HCT116 (cell line): ENCODE results near the gene ERBB4.

ENCODE experiments used
- EZH2 ChIP-seq: fragments of 200-600 bp; sonication (generic); IDR thresholded peaks from 2 replicates; pipeline ENCODE4 v1.6.1; 2017; ENCODE audit warnings: antibody characterized with exemption, mixed run types
- EZH2phosphoT487 ChIP-seq: fragments of 200-600 bp; IDR thresholded peaks from 2 replicates; pipeline ENCODE4 v1.6.1; 2018; ENCODE audit warnings: antibody characterized with exemption, borderline replicate concordance
- JUND ChIP-seq: IDR thresholded peaks from 2 replicates; pipeline ENCODE4 v1.6.1; 2012
- POLR2A ChIP-seq: IDR thresholded peaks from 2 replicates; pipeline ENCODE4 v1.7.0; 2011; ENCODE audit warnings: borderline replicate concordance; ENCODE audit not compliant: insufficient read depth, insufficient read length; ENCODE audit errors: extremely low read depth
- SP1 ChIP-seq: IDR thresholded peaks from 2 replicates; pipeline ENCODE4 v1.6.1; 2012; ENCODE audit warnings: low read depth
- ZFX ChIP-seq: fragments of 450-650 bp; IDR thresholded peaks from 2 replicates; pipeline ENCODE4 v1.6.1; 2017
- TF ChIP-seq, protein P1 (sequence below), 3 experiments: fragments of 200-600 bp in 1 of 3; sonication (generic) in 1 of 3; IDR thresholded peaks in 2 of 3; conservative IDR thresholded peaks in 1 of 3; 2 replicates each; pipeline ENCODE4 v1.5.1; 2012 to 2017; ENCODE audit warnings: low read depth in 2 of 3, low read length in 2 of 3, antibody characterized with exemption in 1 of 3, borderline replicate concordance in 1 of 3, control low read depth in 1 of 3, mild to moderate bottlenecking in 1 of 3, mixed read lengths in 1 of 3, mixed run types in 1 of 3, moderate library complexity in 1 of 3; ENCODE audit not compliant: insufficient read depth in 1 of 3

DNA sequence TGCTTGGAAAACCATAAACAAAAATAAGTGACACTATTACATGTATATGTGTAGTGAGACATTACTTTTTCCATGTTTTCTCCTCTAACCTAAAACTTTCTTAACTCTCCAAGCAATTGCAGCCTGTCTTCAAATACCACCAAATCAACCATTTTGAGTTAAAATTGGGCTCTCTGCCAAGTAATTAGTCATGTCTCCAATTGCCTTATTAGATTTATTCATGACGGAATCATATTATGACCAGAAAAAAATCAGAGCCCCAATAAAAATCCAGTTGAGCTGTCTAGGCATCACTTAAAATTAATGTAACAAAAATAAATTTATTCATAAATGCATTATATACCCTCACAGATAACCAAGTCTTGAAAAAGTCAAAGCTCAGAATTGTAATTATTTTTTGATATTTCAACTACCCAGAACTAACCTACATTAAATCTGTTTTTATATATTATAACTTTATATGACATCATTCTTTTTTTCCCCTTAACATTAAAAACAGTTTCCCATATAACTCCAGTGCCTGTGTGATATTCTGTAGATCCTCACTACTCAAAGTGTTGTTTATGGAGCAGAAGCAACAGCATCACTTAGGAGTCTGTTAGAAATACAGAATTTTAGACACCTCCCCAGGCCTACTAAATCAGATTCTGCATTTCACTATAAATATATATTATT, 157.0 kb downstream of the ERBB4 start:
- TF ChIP-seq POLR2A (no peak), SP1 (no peak), ZFX (no peak), EZH2 (no peak), EZH2phosphoT487 (no peak), JUND (no peak)
- TF ChIP-seq, protein P1, sequence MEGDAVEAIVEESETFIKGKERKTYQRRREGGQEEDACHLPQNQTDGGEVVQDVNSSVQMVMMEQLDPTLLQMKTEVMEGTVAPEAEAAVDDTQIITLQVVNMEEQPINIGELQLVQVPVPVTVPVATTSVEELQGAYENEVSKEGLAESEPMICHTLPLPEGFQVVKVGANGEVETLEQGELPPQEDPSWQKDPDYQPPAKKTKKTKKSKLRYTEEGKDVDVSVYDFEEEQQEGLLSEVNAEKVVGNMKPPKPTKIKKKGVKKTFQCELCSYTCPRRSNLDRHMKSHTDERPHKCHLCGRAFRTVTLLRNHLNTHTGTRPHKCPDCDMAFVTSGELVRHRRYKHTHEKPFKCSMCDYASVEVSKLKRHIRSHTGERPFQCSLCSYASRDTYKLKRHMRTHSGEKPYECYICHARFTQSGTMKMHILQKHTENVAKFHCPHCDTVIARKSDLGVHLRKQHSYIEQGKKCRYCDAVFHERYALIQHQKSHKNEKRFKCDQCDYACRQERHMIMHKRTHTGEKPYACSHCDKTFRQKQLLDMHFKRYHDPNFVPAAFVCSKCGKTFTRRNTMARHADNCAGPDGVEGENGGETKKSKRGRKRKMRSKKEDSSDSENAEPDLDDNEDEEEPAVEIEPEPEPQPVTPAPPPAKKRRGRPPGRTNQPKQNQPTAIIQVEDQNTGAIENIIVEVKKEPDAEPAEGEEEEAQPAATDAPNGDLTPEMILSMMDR (IDR thresholded peaks at IDR 0.05 in 2 of 3, conservative IDR thresholded peaks at IDR 0.05 in 1 of 3; ENCODE audit: borderline replicate concordance in 1 of 3, insufficient read depth in 1 of 3, low read depth in 2 of 3, low read length in 2 of 3), result no peak
